Fibroblast of lung (primary cell): ENCODE results near the gene USP6NL.

Experiments used
- EZH2 ChIP-seq: IDR thresholded peaks from 2 replicates; pipeline ENCODE4 v1.5.1; 2012; ENCODE audit warnings: low read length, control low read depth, mild to moderate bottlenecking; ENCODE audit errors: missing control alignments
- TF ChIP-seq, protein P1 (sequence below), 2 donors: IDR thresholded peaks in 1 of 2; conservative IDR thresholded peaks in 1 of 2; 1 replicate in 1 of 2; 2 replicates in 1 of 2; pipeline ENCODE4 v1.5.1; 2011 to 2012; ENCODE audit warnings: low read length in 2 of 2, control low read depth in 1 of 2, inconsistent platforms in 1 of 2, low read depth in 1 of 2, mild to moderate bottlenecking in 1 of 2

DNA sequence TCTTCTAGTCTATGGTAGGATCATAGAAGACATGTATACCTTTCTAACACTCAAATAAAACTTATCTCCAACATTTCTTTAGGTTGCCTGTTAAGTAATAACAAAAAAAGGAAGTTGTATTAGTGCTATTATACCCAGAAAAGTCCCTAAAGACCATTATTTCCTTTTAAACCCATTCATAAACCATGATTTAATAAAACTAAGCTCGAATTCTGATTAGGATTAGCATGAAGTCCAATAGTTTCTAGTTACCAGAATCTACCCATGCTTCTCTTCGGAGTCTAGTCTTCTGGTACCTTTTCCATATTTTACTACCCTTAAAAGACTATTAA lies 62.7 kb downstream of the USP6NL start:
- no peak for TF ChIP-seq EZH2
- TF ChIP-seq, protein P1, sequence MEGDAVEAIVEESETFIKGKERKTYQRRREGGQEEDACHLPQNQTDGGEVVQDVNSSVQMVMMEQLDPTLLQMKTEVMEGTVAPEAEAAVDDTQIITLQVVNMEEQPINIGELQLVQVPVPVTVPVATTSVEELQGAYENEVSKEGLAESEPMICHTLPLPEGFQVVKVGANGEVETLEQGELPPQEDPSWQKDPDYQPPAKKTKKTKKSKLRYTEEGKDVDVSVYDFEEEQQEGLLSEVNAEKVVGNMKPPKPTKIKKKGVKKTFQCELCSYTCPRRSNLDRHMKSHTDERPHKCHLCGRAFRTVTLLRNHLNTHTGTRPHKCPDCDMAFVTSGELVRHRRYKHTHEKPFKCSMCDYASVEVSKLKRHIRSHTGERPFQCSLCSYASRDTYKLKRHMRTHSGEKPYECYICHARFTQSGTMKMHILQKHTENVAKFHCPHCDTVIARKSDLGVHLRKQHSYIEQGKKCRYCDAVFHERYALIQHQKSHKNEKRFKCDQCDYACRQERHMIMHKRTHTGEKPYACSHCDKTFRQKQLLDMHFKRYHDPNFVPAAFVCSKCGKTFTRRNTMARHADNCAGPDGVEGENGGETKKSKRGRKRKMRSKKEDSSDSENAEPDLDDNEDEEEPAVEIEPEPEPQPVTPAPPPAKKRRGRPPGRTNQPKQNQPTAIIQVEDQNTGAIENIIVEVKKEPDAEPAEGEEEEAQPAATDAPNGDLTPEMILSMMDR (conservative IDR thresholded peaks at IDR 0.05 in 1 of 2, IDR thresholded peaks at IDR 0.05 in 1 of 2; ENCODE audit: low read depth in 1 of 2, low read length in 2 of 2) = no peak
